Nephron (organoid): ENCODE results near the gene TMEM205.
"Not testable (repeated sequence)": the region's sequence is repeated elsewhere in the genome, so short reads cannot be mapped to it uniquely, and the experiment has no call there.

Experiments used
- H3K27ac Mint-ChIP-seq, 3 experiments: 2 replicates each; pipeline ENCODE4 v1.8.0; 2020; ENCODE audit warnings: mixed read lengths in 3 of 3, mild to moderate bottlenecking in 2 of 3, moderate library complexity in 1 of 3
- H3K27me3 Mint-ChIP-seq: 2 replicates; pipeline ENCODE4 v1.8.0; 2021; ENCODE audit warnings: low read depth, mild to moderate bottlenecking, moderate library complexity, mixed read lengths
- H3K36me3 Mint-ChIP-seq: 2 replicates; pipeline ENCODE4 v1.8.0; 2020; ENCODE audit warnings: low read depth, mixed read lengths
- H3K4me1 Mint-ChIP-seq: 2 replicates; pipeline ENCODE4 v1.8.0; 2020; ENCODE audit warnings: mixed read lengths
- H3K4me3 Mint-ChIP-seq, 3 experiments: 2 replicates each; pipeline ENCODE4 v1.8.0; 2020; ENCODE audit warnings: mild to moderate bottlenecking in 3 of 3, mixed read lengths in 3 of 3, moderate library complexity in 2 of 3
- H3K9me3 Mint-ChIP-seq: 2 replicates; pipeline ENCODE4 v1.8.0; 2020; ENCODE audit warnings: mixed read lengths
- TF ChIP-seq, protein P1 (sequence below), 3 experiments: fragments of 200-600 bp; sonication (generic); IDR thresholded peaks; one replicate each; pipeline ENCODE4 v1.5.0; 2021; ENCODE audit warnings: antibody characterized with exemption in 3 of 3; ENCODE audit not compliant: unreplicated experiment in 3 of 3

Gene TMEM205

GRCh38 chr19:11338121-11338520 is 7.9 kb downstream of the TMEM205 start:
- H3K9me3 Mint-ChIP-seq: no peaks in the 10 kb centered on the region
- TF ChIP-seq, protein P1, sequence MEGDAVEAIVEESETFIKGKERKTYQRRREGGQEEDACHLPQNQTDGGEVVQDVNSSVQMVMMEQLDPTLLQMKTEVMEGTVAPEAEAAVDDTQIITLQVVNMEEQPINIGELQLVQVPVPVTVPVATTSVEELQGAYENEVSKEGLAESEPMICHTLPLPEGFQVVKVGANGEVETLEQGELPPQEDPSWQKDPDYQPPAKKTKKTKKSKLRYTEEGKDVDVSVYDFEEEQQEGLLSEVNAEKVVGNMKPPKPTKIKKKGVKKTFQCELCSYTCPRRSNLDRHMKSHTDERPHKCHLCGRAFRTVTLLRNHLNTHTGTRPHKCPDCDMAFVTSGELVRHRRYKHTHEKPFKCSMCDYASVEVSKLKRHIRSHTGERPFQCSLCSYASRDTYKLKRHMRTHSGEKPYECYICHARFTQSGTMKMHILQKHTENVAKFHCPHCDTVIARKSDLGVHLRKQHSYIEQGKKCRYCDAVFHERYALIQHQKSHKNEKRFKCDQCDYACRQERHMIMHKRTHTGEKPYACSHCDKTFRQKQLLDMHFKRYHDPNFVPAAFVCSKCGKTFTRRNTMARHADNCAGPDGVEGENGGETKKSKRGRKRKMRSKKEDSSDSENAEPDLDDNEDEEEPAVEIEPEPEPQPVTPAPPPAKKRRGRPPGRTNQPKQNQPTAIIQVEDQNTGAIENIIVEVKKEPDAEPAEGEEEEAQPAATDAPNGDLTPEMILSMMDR (IDR thresholded peaks at IDR 0.05; ENCODE audit: unreplicated experiment in 3 of 3): no peak
- H3K4me1 Mint-ChIP-seq: peaks cover 10% of the 10 kb centered on the region
- H3K27ac Mint-ChIP-seq: peak overlapping the region in 1 of 3 experiments; percentile 50
- H3K4me3 Mint-ChIP-seq: peak overlapping the region in 2 of 3 experiments; percentile 19 to 86
- peaks cover 35% of the 10 kb centered on the region for H3K36me3 Mint-ChIP-seq
- H3K27me3 Mint-ChIP-seq: no peaks in the 10 kb centered on the region

DNA sequence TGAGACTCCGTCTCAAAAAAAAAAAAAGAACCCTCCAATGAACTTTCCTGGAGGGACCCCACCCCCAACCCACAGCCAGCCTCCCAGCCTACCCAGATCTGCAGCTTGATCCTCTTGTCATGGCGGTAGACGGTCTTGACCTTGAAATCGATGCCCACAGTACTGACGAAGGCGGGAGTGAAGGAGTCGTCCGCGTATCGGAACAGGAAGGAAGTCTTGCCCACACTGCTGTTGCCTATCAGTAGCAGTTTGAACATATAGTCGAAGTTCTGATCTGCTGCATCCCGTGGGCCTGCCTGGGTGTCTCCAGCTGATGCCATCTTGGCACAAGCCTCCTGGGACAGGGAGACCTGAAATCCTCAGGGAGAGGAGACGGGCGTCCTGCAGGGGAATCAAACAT is 9.0 kb downstream of the TMEM205 start:
- no peaks in the 10 kb centered on the region for H3K27me3 Mint-ChIP-seq
- H3K4me1 Mint-ChIP-seq: peaks cover 10% of the 10 kb centered on the region
- no peaks in the 10 kb centered on the region for H3K9me3 Mint-ChIP-seq
- H3K4me3 Mint-ChIP-seq: peak overlapping the region in 2 of 3 experiments; percentile 4 to 14
- H3K27ac Mint-ChIP-seq: no peak overlapping the region
- peaks cover 44% of the 10 kb centered on the region for H3K36me3 Mint-ChIP-seq
- TF ChIP-seq, protein P1 (IDR thresholded peaks at IDR 0.05; ENCODE audit: unreplicated experiment in 3 of 3): no peak

GRCh38 chr19:11335449-11336146 is 10.5 kb downstream of the TMEM205 start:
- TF ChIP-seq, protein P1 (IDR thresholded peaks at IDR 0.05; ENCODE audit: unreplicated experiment in 3 of 3): no peak
- Mint-ChIP-seq H3K4me3 (no peak overlapping the region), H3K27me3 (no peaks in the 10 kb centered on the region), H3K36me3 (peaks cover 49% of the 10 kb centered on the region), H3K9me3 (no peaks in the 10 kb centered on the region), H3K4me1 (peaks cover 10% of the 10 kb centered on the region), H3K27ac (no peak overlapping the region)

DNA sequence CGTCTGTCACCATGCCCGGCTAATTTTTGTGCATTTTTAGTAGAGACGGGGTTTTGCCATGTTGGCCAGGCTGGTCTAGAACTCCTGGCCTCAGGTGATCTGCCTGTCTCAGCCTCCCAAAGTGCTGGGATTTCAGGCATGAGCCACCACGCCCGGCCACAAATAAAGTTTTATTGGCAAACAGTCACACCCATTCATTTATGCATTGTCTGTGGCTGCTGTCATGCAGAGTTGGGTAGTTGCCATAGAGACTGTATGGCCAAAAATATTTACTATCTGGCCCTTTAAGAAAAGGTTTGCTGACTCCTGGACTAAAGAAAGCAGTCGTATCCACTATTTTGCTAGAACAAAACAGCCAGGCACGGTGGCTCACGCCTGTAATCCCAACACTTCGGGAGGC is 12.2 kb downstream of the TMEM205 start:
- H3K27me3 Mint-ChIP-seq, H3K4me1 Mint-ChIP-seq, H3K27ac Mint-ChIP-seq, H3K4me3 Mint-ChIP-seq, H3K9me3 Mint-ChIP-seq: not testable (repeated sequence)
- peaks cover 56% of the 10 kb centered on the region for H3K36me3 Mint-ChIP-seq

- Mint-ChIP-seq H3K4me1 (no peaks in the 10 kb centered on the region), H3K27me3 (no peaks in the 10 kb centered on the region), H3K9me3 (no peaks in the 10 kb centered on the region), H3K36me3 (peaks cover 55% of the 10 kb centered on the region), H3K4me3 (no peak overlapping the region), H3K27ac (no peak overlapping the region)
- TF ChIP-seq, protein P1 (IDR thresholded peaks at IDR 0.05; ENCODE audit: unreplicated experiment in 3 of 3): no peak
Measured at GRCh38 chr19:11332822-11333221, 13.2 kb downstream of the TMEM205 start.

GRCh38 chr19:11331502-11331901 is 14.6 kb downstream of the TMEM205 start:
- no peaks in the 10 kb centered on the region for H3K27me3 Mint-ChIP-seq
- TF ChIP-seq, protein P1 (IDR thresholded peaks at IDR 0.05; ENCODE audit: unreplicated experiment in 3 of 3): no peak
- peaks cover 54% of the 10 kb centered on the region for H3K36me3 Mint-ChIP-seq
- no peak overlapping the region for H3K4me3 Mint-ChIP-seq
- no peaks in the 10 kb centered on the region for H3K9me3 Mint-ChIP-seq
- H3K4me1 Mint-ChIP-seq: no peaks in the 10 kb centered on the region
- no peak overlapping the region for H3K27ac Mint-ChIP-seq
